GM12892 (cell line): ENCODE data around the gene ST6GALNAC5.

Experiments used
- POLR2A ChIP-seq: IDR thresholded peaks from 2 replicates; pipeline ENCODE4 v1.6.1; 2011; ENCODE audit warnings: low read depth, low read length, control low read depth
- POLR2AphosphoS5 ChIP-seq: IDR thresholded peaks from 2 replicates; pipeline ENCODE4 v1.6.1; 2011; ENCODE audit warnings: low read depth, low read length, control low read depth

- TF ChIP-seq POLR2A: no peak
- no peak for TF ChIP-seq POLR2AphosphoS5
These were observed 214.6 kb downstream of the ST6GALNAC5 start for GRCh38 chr1:77081834-77082233.
